Measurements from ENCODE around the gene RHBDL3.

- TF ChIP-seq HNF4A (conservative IDR thresholded peaks at IDR 0.05) (no peak), NR2F2 (IDR thresholded peaks at IDR 0.05) (no peak)
- TF ChIP-seq, protein P1, sequence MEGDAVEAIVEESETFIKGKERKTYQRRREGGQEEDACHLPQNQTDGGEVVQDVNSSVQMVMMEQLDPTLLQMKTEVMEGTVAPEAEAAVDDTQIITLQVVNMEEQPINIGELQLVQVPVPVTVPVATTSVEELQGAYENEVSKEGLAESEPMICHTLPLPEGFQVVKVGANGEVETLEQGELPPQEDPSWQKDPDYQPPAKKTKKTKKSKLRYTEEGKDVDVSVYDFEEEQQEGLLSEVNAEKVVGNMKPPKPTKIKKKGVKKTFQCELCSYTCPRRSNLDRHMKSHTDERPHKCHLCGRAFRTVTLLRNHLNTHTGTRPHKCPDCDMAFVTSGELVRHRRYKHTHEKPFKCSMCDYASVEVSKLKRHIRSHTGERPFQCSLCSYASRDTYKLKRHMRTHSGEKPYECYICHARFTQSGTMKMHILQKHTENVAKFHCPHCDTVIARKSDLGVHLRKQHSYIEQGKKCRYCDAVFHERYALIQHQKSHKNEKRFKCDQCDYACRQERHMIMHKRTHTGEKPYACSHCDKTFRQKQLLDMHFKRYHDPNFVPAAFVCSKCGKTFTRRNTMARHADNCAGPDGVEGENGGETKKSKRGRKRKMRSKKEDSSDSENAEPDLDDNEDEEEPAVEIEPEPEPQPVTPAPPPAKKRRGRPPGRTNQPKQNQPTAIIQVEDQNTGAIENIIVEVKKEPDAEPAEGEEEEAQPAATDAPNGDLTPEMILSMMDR (IDR thresholded peaks at IDR 0.05; ENCODE audit: low read depth, low read length, missing input control) = no peak
Measured at GRCh38 chr17:32302037-32302436, 36.4 kb downstream of the RHBDL3 start.
